ENCODE results near the gene ZFP82. TPM values are rescaled to one million over a fixed set of nuclear protein-coding genes. Genes with fewer than 3 reads are reported as not detected.
A peak's percentile ranks its signal among the peaks of the same experiment; 100 is the strongest.

The ZFP82 gene
- 10 to 100 TPM in 1 of 4 donors, 1 to 10 TPM in 3; 8.2 to 11.0 (median 9.1) TPM for total RNA-seq

DNA sequence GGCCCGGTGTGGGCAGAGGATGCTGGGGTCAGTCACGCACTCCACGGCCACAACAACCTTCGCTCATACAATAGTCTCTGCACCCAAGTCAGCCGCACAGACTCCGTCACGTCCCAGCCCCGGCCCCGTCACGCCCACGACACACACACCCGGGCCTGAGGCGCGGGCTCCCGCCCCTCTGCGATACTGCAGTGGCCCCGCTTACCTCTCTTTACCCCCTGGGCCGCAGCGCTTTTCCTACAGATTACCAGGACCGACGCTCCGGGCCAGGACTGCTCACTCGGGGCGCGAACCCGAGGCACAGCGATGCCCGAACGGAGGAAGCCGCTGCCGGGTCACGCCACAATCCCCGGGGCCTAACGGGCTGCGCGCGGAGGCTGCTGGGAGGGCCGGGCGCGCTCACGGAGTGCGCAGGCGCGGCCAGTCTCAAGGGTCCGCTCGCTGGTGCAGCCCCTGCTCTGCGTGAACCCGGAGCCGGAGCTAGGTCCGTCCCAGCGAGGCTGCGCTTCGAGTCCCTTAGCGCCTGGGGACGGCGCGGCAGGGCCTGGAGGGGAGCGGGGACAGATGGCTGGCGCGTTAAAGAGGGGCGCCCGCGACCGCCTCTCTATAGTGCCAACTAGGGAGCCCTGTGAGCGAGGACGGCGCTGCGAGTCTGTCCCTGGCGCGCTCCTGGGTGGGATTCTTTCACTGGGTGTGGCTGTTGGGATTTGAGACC is at the start of gene ZFP82:
TSS of gene ZFP82 (minus strand) at position 358 of the 715 bp plus-strand sequence. CDS start 8,855 bp downstream, outside the sequence.
- Histone ChIP-seq H3K36me3 (no peaks in the 10 kb centered on the region), H3K27me3 (no peaks in the 10 kb centered on the region), H3K4me3 (replicated peaks in 1 of 3) (peak within 1 kb of the TSS; percentile 62 to 75 (median 63)), H3K9me3 (no peaks in the 10 kb centered on the region), H3K27ac (peak within 1 kb of the TSS; percentile 48 to 93 (median 86)), H3K4me1 (peaks cover 9 to 10% of the 10 kb centered on the region in 2 donors)
- 1% methylated on average over 19 to 47 of the region's 70 CpGs for WGBS, 2 donors
- DNase-seq: peak; percentile 81 to 84
- intact Hi-C loops (cut with DNase I): no loop called here
- TF ChIP-seq, protein P1, sequence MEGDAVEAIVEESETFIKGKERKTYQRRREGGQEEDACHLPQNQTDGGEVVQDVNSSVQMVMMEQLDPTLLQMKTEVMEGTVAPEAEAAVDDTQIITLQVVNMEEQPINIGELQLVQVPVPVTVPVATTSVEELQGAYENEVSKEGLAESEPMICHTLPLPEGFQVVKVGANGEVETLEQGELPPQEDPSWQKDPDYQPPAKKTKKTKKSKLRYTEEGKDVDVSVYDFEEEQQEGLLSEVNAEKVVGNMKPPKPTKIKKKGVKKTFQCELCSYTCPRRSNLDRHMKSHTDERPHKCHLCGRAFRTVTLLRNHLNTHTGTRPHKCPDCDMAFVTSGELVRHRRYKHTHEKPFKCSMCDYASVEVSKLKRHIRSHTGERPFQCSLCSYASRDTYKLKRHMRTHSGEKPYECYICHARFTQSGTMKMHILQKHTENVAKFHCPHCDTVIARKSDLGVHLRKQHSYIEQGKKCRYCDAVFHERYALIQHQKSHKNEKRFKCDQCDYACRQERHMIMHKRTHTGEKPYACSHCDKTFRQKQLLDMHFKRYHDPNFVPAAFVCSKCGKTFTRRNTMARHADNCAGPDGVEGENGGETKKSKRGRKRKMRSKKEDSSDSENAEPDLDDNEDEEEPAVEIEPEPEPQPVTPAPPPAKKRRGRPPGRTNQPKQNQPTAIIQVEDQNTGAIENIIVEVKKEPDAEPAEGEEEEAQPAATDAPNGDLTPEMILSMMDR (IDR thresholded peaks at IDR 0.05): no peak
- TF ChIP-seq POLR2A (IDR thresholded peaks at IDR 0.05): peak in 1 of 2 donors; percentile 75

DNA sequence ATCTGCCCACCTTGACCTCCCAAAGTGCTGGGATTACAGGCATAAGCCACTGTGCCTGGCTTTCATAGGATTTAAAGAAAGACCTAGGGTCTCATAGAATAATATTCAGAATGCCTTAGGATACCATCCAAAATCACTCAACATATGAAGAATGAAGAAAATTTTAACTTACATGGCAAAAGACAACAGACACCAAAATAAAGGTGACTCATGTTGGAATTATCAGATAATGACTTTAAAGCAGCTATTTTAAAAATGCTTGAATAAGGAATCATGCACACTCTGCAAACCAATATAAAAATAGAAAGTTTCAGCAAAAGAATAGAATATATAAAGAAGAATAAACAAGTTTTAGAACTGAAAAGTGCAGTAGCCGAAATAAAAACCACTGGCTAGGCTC is 41.6 kb upstream of the ZFP82 start:
- WGBS, 2 donors: 89 to 98% methylated on average over 1 of the region's 1 CpG
- peaks cover 2 to 3% of the 10 kb centered on the region in 2 donors for H3K36me3 ChIP-seq
- intact Hi-C loops (cut with DNase I): no loop called here

DNA sequence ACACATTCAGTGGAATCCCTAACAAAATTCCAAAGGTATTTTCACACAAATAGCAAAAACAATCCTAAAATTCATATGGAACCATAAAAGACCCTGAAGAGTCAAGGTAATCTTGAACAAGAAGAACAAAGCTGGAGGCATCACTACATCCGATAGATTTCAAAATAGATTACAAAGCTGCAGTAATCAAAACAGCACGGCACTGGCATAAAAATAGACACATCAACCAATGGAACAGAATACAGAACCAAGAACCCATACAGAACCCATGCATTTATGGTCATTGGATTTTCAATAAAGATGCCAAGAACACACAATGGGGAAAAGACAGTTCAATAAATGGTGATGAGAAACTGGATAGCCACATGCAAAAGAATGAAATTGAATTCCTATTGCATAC is 38.4 kb upstream of the ZFP82 start:
- 100% methylated on average over 2 of the region's 2 CpGs for WGBS, 2 donors
- intact Hi-C loops (cut with DNase I): no loop called here
- DNase-seq: no peak
- Histone ChIP-seq H3K4me1 (no peaks in the 10 kb centered on the region), H3K27me3 (no peaks in the 10 kb centered on the region), H3K9me3 (no peaks in the 10 kb centered on the region), H3K4me3 (replicated peaks in 1 of 3) (no peak overlapping the region), H3K27ac (no peak overlapping the region), H3K36me3 (peaks cover 3 to 4% of the 10 kb centered on the region in 2 donors)
- no peak for TF ChIP-seq POLR2A (IDR thresholded peaks at IDR 0.05)
- TF ChIP-seq, protein P1 (IDR thresholded peaks at IDR 0.05): no peak

More for the DNA sequence above, 41.6 kb upstream of the ZFP82 start:
- TF ChIP-seq POLR2A (IDR thresholded peaks at IDR 0.05): no peak
- TF ChIP-seq, protein P1 (IDR thresholded peaks at IDR 0.05): no peak
- Histone ChIP-seq H3K4me1 (no peaks in the 10 kb centered on the region), H3K27me3 (no peaks in the 10 kb centered on the region), H3K27ac (no peak overlapping the region), H3K4me3 (replicated peaks in 1 of 3) (no peak overlapping the region), H3K9me3 (no peaks in the 10 kb centered on the region)
- no peak for DNase-seq

DNA sequence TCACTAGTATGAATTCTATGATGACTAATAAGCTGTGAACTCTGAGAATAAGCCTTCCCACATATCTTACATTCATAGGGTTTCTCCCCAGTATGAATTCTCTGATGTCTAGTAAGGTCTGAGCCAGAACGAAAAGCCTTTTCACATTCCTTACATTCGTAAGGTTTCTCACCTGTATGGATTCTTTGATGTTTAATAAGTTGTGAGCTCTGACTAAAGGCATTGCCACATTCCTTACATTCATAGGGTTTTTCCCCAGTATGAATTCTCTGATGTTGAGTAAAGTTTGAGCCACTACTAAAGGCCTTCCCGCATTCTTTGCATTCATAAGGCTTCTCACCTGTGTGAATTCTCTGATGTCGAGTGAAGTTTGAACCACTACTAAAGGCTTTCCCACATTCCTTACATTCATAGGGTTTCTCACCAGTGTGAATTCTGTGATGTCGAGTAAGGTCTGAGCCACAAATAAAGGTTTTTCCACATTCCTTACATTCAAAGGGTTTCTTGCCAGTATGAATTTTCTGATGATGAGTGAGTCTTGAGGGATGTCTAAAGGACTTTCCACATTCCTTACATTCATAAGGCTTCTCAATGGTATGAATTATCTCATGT is 30.7 kb upstream of the ZFP82 start:
- no peaks in the 10 kb centered on the region for H3K4me1 ChIP-seq
- no peak for DNase-seq
- H3K27me3 ChIP-seq: no peaks in the 10 kb centered on the region
- TF ChIP-seq POLR2A (IDR thresholded peaks at IDR 0.05): no peak
- TF ChIP-seq, protein P1 (IDR thresholded peaks at IDR 0.05): no peak
- no peak overlapping the region for H3K27ac ChIP-seq
- intact Hi-C loops (cut with DNase I): no loop called here
- WGBS, 2 donors: 93 to 96% methylated on average over 5 of the region's 5 CpGs
- no peak overlapping the region for H3K4me3 ChIP-seq (replicated peaks in 1 of 3)
- H3K9me3 ChIP-seq: no peaks in the 10 kb centered on the region
- peaks cover 20 to 30% of the 10 kb centered on the region in 2 donors for H3K36me3 ChIP-seq

DNA sequence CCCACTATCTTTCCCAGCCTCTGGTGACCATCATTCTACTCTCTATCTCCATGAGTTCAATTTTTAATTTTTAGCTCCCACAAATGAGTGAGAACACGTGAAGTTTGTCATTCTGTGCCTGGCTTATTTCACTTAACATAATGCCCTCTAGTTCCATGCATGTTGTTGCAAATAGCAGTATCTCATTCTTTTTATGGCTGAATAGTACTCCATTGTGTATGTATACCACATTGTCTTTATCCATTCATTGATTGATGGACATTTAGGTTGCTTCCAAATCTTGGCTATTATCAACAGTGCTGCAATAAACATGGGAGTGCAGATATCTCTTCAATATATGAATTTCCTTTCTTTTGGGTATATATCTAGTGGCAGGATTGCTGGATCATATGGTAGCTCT is 22.9 kb upstream of the ZFP82 start:
- WGBS, 2 donors: 65 to 68% methylated on average over 1 of the region's 1 CpG
- intact Hi-C loops (cut with DNase I): no loop called here
- no peak for DNase-seq
- Histone ChIP-seq H3K27ac (no peak overlapping the region), H3K4me1 (no peaks in the 10 kb centered on the region), H3K27me3 (no peaks in the 10 kb centered on the region), H3K9me3 (no peaks in the 10 kb centered on the region), H3K4me3 (replicated peaks in 1 of 3) (no peak overlapping the region), H3K36me3 (no peaks in the 10 kb centered on the region)
- TF ChIP-seq, protein P1 (IDR thresholded peaks at IDR 0.05): no peak

Measured in thyroid gland (tissue), 4 donors.